ENCODE measurements around the gene HOXB4. TPM values are rescaled to one million over a fixed set of nuclear protein-coding genes. Genes with fewer than 3 reads are reported as not detected.

Gene HOXB4
- total and polyA plus RNA-seq, 2 of the 4 experiments (the other 2 are of a cell fraction): 2.0 to 8.5 TPM

DNA sequence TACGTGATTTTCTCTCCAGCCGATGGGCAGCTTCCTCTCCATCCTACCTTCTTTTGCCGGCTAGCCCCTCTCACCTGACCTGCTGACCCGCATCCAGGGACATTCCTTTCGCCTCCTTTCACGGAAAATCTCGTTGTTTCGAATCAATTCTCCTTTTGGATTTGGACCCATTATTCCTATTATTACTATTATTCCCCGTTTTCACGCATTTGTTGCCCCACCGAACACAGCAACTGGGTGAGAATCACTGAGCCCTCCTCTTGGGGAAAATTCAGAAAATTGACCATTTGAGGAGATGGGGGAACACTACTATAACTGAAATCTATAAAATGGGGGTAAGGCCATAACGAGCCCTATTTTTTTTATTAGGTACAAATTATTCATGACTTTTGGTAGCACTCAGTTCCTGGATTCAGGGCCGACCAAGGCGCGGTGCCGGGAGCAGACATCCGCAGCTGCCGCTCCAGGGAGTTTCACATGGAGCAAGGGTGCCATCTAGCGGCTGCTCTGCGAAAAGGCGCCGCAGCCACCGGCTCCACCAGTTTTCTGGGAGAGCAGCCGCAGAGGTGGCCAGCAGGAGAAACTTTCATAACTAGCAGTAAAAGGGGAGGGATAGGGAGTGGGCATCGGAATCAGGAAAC is 40.2 kb upstream of the HOXB4 start:
- in situ Hi-C loops (cut with MboI; ENCODE audit: low sequenced_read_pairs): no loop called here
- H3K23ac ChIP-seq (ENCODE audit: low read depth, low read length): peak overlapping the region; percentile 45; the same call in 1 of the 2 replicates
- no peak overlapping the region for H2AFZ ChIP-seq (replicated peaks; ENCODE audit: low read length, poor library complexity)
- H2AK9ac ChIP-seq (replicated peaks; ENCODE audit: low read depth, low read length, poor library complexity): no peak overlapping the region
- H3K27me3 ChIP-seq (ENCODE audit: control insufficient read depth, insufficient read depth, low read length): peaks cover 79% of the 10 kb centered on the region
- POLR2A ChIA-PET (ENCODE audit: unreplicated experiment): no interaction called here
- dilution Hi-C loops (cut with HindIII; ENCODE audit: low sequenced_read_pairs, unreplicated experiment): no loop called here
- CTCF ChIA-PET: interaction anchor here (0.6 to 1.5 kb wide), 7 partner anchors 9 to 593 kb away, joined by 3 read pairs; no protein-coding TSS in a partner anchor
- no peaks in the 10 kb centered on the region for H3K79me1 ChIP-seq (ENCODE audit: low read depth in 1 of 2, low read length in 2 of 2)
- WGBS, 2 experiments (ENCODE audit: extremely low coverage in 2 of 2, insufficient read length in 1 of 2): 3% methylated on average over 8 of the region's 25 CpGs; no CpG with 5 or more reads in 1 of the 2 experiments
- H3K4me2 ChIP-seq (ENCODE audit: low read depth, low read length): 0 out of 2 replicates have a peak overlapping the region, but pooled peaks have one; percentile 18
- peaks cover 4% of the 10 kb centered on the region; the same call in 1 of the 2 replicates for H4K20me1 ChIP-seq (ENCODE audit: insufficient read depth, low read length)
- H3K27ac ChIP-seq (ENCODE audit: insufficient read depth, low read length): no peak overlapping the region
- no peak overlapping the region for H3K4ac ChIP-seq (ENCODE audit: low read depth, low read length)
- H4K8ac ChIP-seq (ENCODE audit: low read depth in 2 of 2, low read length in 2 of 2): no peak overlapping the region
- H3K9ac ChIP-seq (ENCODE audit: low read depth, low read length): no peak overlapping the region
- no peak overlapping the region for H3K14ac ChIP-seq (replicated peaks; ENCODE audit: low read depth, low read length)
- no peak overlapping the region for H2BK120ac ChIP-seq (ENCODE audit: low read depth, low read length)
- H3K56ac ChIP-seq (ENCODE audit: extremely low read depth, insufficient read depth, low read length): no peak overlapping the region
- H3K18ac ChIP-seq (ENCODE audit: low read depth, low read length): no peak overlapping the region
- H4K91ac ChIP-seq (ENCODE audit: insufficient read depth, low read depth, low read length): no peak overlapping the region
- no peak overlapping the region for H2BK20ac ChIP-seq (ENCODE audit: low read depth, low read length)
- no TSS peak for BruUV-seq (replicated peaks)
- no peaks in the 10 kb centered on the region; the same call in 1 of the 2 replicates for H3K4me1 ChIP-seq (ENCODE audit: control insufficient read depth, insufficient read depth, low read length)
- H3K4me3 ChIP-seq (ENCODE audit: insufficient read depth, low read depth, low read length): no peak overlapping the region
- H2AK5ac ChIP-seq (ENCODE audit: low read depth, low read length): no peak overlapping the region
- no peak overlapping the region for H2BK15ac ChIP-seq (ENCODE audit: low read depth, low read length)
- H4K5ac ChIP-seq (ENCODE audit: low read depth, low read length): no peak overlapping the region
- peaks cover 9% of the 10 kb centered on the region for H3K9me3 ChIP-seq (ENCODE audit: control insufficient read depth, insufficient read depth, low read length)
- ATAC-seq (ENCODE audit: low read depth): peak; percentile 93
- H2BK5ac ChIP-seq (ENCODE audit: low read depth, low read length, poor library complexity, severe bottlenecking): no peak overlapping the region
- H3K9me1 ChIP-seq (ENCODE audit: insufficient read depth, low read length): no peaks in the 10 kb centered on the region
- TF ChIP-seq RAD21 (IDR thresholded peaks at IDR 0.05; ENCODE audit: low read length) (peak; percentile 97), SMC3 (IDR thresholded peaks at IDR 0.05; ENCODE audit: low read depth, low read length) (peak; percentile 94), MXI1 (IDR thresholded peaks at IDR 0.05; ENCODE audit: borderline replicate concordance, low read depth, low read length) (0 out of 2 replicates have a peak, but pooled peaks have one; percentile 9), RFX5 (IDR thresholded peaks at IDR 0.05; ENCODE audit: low read depth, low read length) (no peak), BHLHE40 (IDR thresholded peaks at IDR 0.05; ENCODE audit: low read depth, low read length) (no peak), POLR2A (IDR thresholded peaks at IDR 0.05; ENCODE audit: low read depth, low read length) (peak; percentile 57; the same call in 1 of the 2 replicates)
- TF ChIP-seq, protein P1, sequence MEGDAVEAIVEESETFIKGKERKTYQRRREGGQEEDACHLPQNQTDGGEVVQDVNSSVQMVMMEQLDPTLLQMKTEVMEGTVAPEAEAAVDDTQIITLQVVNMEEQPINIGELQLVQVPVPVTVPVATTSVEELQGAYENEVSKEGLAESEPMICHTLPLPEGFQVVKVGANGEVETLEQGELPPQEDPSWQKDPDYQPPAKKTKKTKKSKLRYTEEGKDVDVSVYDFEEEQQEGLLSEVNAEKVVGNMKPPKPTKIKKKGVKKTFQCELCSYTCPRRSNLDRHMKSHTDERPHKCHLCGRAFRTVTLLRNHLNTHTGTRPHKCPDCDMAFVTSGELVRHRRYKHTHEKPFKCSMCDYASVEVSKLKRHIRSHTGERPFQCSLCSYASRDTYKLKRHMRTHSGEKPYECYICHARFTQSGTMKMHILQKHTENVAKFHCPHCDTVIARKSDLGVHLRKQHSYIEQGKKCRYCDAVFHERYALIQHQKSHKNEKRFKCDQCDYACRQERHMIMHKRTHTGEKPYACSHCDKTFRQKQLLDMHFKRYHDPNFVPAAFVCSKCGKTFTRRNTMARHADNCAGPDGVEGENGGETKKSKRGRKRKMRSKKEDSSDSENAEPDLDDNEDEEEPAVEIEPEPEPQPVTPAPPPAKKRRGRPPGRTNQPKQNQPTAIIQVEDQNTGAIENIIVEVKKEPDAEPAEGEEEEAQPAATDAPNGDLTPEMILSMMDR (conservative IDR thresholded peaks at IDR 0.05; ENCODE audit: low read depth, low read length): peak; percentile 98
- peak; percentile 79 for DNase-seq
- intact Hi-C loops (cut with micrococcal nuclease): loop anchor here (1.0 to 2.0 kb wide), 6 partner anchors 282 to 592 kb away; no protein-coding TSS in a partner anchor
- H3K36me3 ChIP-seq (ENCODE audit: control insufficient read depth, insufficient read depth, low read length): no peaks in the 10 kb centered on the region
